Cerebellar cortex (tissue), 1 donor: ENCODE measurements around the gene SOBP.

Source experiments
- DNase-seq: peaks from one replicate; pipeline ENCODE4 v3.0.0-alpha.2; 2015; ENCODE audit warnings: low spot score

Gene SOBP

DNA sequence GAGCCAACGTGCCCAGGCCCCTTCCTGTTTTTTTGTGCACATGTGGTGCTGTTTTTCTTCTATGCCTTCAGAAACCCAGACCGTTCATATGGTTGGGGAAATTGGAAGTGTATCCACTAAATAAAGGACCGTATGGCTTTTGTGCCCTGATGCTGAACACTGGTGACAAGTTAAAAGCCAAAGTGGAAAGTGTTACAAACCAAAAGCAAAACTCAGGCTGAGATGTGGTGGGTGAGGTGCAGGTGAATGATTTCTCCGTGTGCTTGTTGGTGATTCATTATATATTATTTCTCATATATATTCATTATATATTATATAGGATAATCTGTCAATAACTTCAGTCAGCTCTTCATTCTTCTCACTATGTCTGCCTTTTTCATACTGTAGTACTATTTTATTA, 148.6 kb downstream of the SOBP start:
- no peak for DNase-seq

GRCh38 chr6:107639511-107639910, 149.6 kb downstream of the SOBP start:
- DNase-seq: no peak

- no peak for DNase-seq
Measured at GRCh38 chr6:107641071-107641470, 151.2 kb downstream of the SOBP start.

- peak; percentile 85 for DNase-seq
Measured at GRCh38 chr6:107641500-107641941, 151.6 kb downstream of the SOBP start.

GRCh38 chr6:107642095-107642860, 152.4 kb downstream of the SOBP start:
- DNase-seq: no peak

DNA sequence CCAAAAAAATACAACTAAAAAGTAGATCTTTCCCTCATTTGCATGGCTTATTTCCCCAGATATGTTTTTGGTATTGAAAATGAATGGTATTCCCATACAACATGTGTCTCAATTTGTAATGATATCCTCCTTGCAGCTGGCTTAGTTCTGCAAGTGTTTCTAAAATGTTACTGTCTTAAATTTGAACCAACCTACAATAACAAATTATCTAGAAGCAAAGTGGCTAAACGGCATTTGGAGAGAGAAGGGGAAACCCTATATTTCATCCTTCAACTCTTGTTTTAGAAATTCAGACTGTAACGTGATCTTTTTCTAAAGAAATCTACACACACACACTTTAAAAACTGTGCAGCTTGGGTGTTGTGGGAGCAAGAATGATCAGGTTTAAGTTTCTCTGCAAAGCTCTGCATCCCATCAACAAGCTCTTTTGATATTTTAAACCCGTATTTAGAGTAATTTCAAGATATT, 153.0 kb downstream of the SOBP start:
- DNase-seq: no peak

- no peak for DNase-seq
Measured at GRCh38 chr6:107644513-107644912, 154.6 kb downstream of the SOBP start.

- DNase-seq: no peak
Measured at GRCh38 chr6:107645740-107646139, 155.8 kb downstream of the SOBP start.

DNA sequence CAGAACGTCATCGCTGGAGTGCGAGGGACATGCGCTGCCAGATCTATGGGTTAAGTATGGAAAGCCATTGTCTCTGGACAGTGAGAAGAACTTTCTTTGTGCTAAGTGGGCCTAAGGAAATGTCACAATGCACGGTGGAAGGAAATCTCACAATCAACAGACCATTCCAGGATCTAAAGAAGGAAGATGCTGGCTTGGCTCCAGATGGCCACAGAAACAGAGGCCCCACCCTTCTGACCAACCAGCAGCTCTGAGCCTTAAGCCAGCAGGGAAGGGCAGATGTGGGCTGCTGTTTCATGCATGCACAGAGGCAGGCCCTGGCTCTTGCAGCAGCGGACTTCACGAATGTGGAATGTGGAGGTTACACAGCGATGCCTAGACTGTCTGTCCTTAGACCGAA, 156.3 kb downstream of the SOBP start:
- no peak for DNase-seq

- DNase-seq: no peak
Measured at GRCh38 chr6:107646776-107647438, 157.0 kb downstream of the SOBP start.

- no peak for DNase-seq
Measured at GRCh38 chr6:107647439-107647948, 157.6 kb downstream of the SOBP start.

GRCh38 chr6:107648983-107649382, 159.1 kb downstream of the SOBP start:
- no peak for DNase-seq

- no peak for DNase-seq
Measured at GRCh38 chr6:107652526-107653182, 162.7 kb downstream of the SOBP start.

DNA sequence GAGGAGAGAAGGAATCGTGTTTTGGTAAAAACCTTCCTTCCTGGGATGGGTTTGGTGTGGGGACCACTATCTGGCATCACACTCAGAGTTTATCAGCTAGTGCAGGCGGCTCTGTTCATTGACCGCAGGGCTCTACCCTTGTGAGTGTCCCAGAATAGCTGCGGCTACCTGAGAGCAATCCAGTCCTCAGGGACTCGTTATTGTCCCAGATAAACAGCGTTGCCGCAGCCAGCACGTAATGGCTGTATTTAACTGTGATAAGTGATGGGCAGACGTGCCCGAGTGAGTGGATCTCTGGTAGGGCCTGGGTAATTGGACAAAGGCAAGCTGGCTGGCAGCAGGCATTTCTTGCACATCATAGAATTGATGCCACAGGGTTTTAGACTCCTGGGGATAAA, 163.3 kb downstream of the SOBP start:
- no peak for DNase-seq

- DNase-seq: no peak
Measured at GRCh38 chr6:107653861-107654394, 164.0 kb downstream of the SOBP start.

DNA sequence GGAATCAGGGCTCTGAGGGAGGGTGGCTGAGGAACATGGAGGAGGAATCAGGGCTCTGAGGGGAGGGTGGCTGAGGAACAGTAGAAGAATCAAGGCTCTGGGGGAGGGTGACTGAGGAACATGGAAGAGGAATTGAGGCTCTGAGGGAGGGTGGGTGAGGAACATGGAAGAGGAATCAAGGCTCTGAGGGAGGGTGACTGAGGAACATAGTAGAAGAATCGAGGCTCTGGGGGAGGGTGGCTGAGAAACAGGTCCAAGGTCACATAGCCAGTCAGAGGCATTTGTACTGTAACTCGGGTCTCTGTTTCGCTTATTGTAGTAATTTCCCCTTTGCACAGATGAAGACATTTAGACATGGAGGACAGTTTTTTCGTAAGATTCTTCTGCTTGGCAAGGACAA, 164.8 kb downstream of the SOBP start:
- DNase-seq: no peak

- DNase-seq: peak; percentile 26
Measured at GRCh38 chr6:107655245-107655644, 165.3 kb downstream of the SOBP start.

DNA sequence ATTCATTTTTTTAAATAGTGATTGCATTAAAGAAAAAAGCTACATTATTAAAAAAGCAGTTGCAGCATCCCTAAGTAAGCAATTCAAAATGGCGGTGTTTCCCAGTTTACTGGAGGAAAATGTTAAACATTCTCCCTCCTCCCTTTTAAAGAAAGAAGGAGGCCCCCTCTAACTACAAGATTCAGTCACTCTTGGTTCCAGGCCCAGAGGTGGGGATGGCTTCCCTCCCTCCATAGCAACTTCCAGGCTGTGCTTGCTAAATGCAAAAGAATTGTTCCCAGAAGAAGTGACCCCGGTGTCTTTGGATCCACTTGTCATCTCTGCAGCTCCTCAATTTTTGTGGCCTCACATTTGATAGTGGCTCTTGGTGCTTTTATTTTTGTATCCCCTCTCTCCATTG, 165.9 kb downstream of the SOBP start:
- no peak for DNase-seq

GRCh38 chr6:107656401-107656800, 166.5 kb downstream of the SOBP start:
- no peak for DNase-seq

GRCh38 chr6:107656883-107657282, 167.0 kb downstream of the SOBP start:
- no peak for DNase-seq

DNA sequence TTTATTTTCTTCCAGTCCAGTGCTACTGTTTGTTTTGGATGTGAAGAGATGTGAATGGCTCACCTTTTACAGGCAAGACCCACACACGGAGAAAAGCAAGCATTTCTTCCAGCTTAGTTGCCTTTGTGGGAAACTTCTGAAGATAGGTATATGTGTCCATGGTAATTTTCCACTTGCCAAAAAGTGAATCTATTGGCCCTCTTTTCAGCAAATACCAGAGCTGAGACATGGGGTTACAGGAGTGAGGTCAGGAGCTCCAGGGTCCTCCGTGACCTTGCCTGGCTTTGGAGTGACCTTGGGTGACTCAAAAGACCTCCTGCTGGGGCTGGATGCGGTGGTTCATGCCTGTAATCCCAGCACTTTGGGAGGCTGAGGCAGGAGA, 167.4 kb downstream of the SOBP start:
- DNase-seq: no peak

DNA sequence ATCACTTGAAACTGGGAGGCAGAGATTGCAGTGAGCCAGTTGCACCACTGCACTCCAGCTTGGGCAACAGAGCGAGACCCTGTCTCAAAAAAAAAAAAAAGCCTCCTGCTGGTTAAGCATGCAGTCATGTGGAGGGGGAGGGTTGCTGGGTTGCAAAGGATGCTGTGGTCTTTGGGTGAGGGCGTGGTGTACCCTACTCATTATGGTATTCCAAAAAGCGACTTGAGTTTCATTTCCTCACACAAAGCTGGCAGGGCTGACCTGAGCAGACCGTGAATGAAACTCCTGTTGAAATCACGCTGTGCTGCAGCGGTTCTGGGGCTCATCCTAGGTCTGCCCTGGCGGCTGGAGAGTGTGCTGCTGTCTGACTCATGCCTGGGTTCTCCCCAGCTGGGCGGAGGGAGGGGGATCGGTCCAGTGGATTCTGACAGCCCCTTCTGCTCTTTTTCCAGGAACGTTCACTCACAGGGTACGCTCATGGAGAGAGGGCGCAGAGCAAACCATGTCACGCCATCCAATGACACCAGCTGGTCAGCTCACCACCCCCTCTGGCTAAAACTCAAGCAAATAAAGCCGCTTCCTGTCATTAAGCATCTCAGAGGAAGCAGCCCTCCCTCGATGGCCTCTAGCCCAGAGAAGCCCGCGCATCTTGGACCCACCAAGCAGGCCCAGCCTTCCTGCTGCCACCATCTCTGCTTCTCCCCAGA, 168.0 kb downstream of the SOBP start:
- peak; percentile 32 for DNase-seq
